ENCODE results near the gene GFM1. TPM values are rescaled to one million over a fixed set of nuclear protein-coding genes. Genes with fewer than 3 reads are reported as not detected.

GFM1 gene
- total RNA-seq, 4 donors from 2014 or later = 52.6 to 84.4 (median 76.2) TPM

DNA sequence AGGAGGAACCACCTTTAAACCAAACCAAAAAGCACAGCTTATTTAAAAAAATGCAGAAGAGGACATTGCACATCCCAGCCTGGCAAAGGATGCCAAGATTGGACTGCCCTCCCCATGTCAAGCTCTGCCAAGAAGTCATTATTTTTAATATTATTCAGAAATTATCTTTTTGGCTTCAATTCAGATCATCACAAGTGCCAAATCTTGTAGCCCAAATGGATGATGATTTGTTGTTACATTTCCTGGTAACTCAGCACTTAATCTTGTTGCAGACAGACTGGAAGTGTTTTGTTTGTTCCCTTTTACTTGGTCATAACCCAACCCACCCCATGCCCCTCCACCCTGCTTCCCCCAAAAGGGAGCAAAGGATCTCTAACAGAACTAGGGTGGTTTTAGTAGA is 56.2 kb downstream of the GFM1 start:
- H3K27ac ChIP-seq = no peak overlapping the region
- in situ Hi-C loops (cut with MboI; ENCODE audit: low sequenced_read_pairs in 4 of 4) = no loop called here
- ATAC-seq = no peak

DNA sequence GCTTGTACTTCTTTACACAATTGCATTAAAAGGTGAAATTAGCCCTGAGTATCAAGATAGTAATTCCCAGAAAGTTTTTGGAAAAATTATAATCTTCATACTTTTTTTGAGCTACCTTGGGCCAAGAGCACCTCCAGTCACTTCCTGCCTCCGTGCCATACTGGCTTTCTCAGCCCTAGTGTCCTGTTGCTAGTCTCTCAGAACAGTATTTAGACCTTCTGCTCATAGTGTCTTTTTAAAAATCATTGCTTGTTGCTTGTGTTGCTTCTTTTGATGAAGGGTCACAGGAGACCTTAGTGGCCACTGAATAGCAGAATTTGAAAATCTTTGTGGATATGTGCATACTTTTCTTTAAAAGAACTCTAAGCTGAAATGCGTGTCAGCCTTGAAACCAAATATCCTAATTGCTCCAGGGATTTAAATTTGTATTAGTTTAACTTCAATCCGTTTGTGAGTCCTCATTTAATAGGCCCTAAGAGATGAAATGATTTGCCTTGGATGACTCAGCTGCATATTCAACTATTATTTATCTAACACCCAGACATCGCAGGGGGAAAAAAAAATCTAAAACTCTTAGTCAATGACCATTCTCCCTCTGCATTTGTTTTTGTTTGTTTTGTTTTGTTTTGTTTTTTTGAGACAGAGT is 57.2 kb downstream of the GFM1 start:
- ATAC-seq (no peak), DNase-seq (no peak)
- no peak overlapping the region for H3K4me3 ChIP-seq
- in situ Hi-C loops (cut with MboI; ENCODE audit: low sequenced_read_pairs in 4 of 4) (no loop called here), intact Hi-C loops (cut with DNase I; ENCODE audit: low total_unique reads) (no loop called here)
- no peaks in the 10 kb centered on the region for H3K9me3 ChIP-seq
- no peaks in the 10 kb centered on the region for H3K4me1 ChIP-seq
- H3K27me3 ChIP-seq = no peaks in the 10 kb centered on the region
- H3K36me3 ChIP-seq = no peaks in the 10 kb centered on the region
- no peak overlapping the region for H3K27ac ChIP-seq
- TF ChIP-seq POLR2A (IDR thresholded peaks at IDR 0.05) = no peak
- TF ChIP-seq, protein P1, sequence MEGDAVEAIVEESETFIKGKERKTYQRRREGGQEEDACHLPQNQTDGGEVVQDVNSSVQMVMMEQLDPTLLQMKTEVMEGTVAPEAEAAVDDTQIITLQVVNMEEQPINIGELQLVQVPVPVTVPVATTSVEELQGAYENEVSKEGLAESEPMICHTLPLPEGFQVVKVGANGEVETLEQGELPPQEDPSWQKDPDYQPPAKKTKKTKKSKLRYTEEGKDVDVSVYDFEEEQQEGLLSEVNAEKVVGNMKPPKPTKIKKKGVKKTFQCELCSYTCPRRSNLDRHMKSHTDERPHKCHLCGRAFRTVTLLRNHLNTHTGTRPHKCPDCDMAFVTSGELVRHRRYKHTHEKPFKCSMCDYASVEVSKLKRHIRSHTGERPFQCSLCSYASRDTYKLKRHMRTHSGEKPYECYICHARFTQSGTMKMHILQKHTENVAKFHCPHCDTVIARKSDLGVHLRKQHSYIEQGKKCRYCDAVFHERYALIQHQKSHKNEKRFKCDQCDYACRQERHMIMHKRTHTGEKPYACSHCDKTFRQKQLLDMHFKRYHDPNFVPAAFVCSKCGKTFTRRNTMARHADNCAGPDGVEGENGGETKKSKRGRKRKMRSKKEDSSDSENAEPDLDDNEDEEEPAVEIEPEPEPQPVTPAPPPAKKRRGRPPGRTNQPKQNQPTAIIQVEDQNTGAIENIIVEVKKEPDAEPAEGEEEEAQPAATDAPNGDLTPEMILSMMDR (IDR thresholded peaks at IDR 0.05 in 4 of 5, conservative IDR thresholded peaks at IDR 0.05 in 1 of 5) = no peak

More for the DNA sequence above, 56.2 kb downstream of the GFM1 start:
- no peak overlapping the region for H3K4me3 ChIP-seq
- DNase-seq = no peak
- H3K4me1 ChIP-seq = no peaks in the 10 kb centered on the region
- no peaks in the 10 kb centered on the region for H3K9me3 ChIP-seq
- TF ChIP-seq, protein P1 (IDR thresholded peaks at IDR 0.05 in 4 of 5, conservative IDR thresholded peaks at IDR 0.05 in 1 of 5) = no peak
- no peak for TF ChIP-seq POLR2A (IDR thresholded peaks at IDR 0.05)
- intact Hi-C loops (cut with DNase I; ENCODE audit: low total_unique reads) = no loop called here
- no peaks in the 10 kb centered on the region for H3K36me3 ChIP-seq
- H3K27me3 ChIP-seq = no peaks in the 10 kb centered on the region

- in situ Hi-C loops (cut with MboI; ENCODE audit: low sequenced_read_pairs in 4 of 4) (no loop called here), intact Hi-C loops (cut with DNase I; ENCODE audit: low total_unique reads) (no loop called here)
- Histone ChIP-seq H3K9me3 (no peaks in the 10 kb centered on the region), H3K27me3 (no peaks in the 10 kb centered on the region), H3K36me3 (no peaks in the 10 kb centered on the region), H3K4me3 (no peak overlapping the region), H3K4me1 (no peaks in the 10 kb centered on the region), H3K27ac (no peak overlapping the region)
- no peak for ATAC-seq
- TF ChIP-seq, protein P1 (IDR thresholded peaks at IDR 0.05 in 4 of 5, conservative IDR thresholded peaks at IDR 0.05 in 1 of 5) = no peak
- TF ChIP-seq POLR2A (IDR thresholded peaks at IDR 0.05) = no peak
- DNase-seq = no peak
Observed at GRCh38 chr3:158702815-158703481, 58.6 kb downstream of the GFM1 start.

DNA sequence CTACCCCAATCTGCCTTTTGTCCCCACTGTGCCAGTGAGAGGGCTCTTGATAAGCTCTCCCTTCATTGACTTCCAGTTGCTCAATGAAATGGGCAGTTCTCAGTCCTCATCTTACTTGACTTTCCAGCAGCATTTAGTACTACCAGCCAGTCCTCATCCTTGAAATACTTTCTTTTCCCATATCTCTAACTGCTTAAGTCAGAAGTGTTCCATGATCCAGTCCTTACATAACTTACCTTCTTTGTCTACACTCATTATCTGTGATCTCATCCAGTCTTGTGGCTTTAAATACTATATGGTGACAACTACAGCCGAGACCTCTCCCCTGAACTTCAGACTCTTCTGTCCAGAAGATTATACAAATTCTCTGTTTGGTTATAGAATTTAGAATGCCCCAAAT is 59.2 kb downstream of the GFM1 start:
- H3K27ac ChIP-seq = no peak overlapping the region
- no peaks in the 10 kb centered on the region for H3K4me1 ChIP-seq
- ATAC-seq (no peak), DNase-seq (no peak)
- H3K27me3 ChIP-seq = no peaks in the 10 kb centered on the region
- H3K9me3 ChIP-seq = no peaks in the 10 kb centered on the region
- peaks cover 0 to 5% of the 10 kb centered on the region in 2 donors for H3K36me3 ChIP-seq
- no peak overlapping the region for H3K4me3 ChIP-seq
- TF ChIP-seq POLR2A (IDR thresholded peaks at IDR 0.05) = no peak
- TF ChIP-seq, protein P1 (IDR thresholded peaks at IDR 0.05 in 4 of 5, conservative IDR thresholded peaks at IDR 0.05 in 1 of 5) = no peak
- in situ Hi-C loops (cut with MboI; ENCODE audit: low sequenced_read_pairs in 4 of 4) (no loop called here), intact Hi-C loops (cut with DNase I; ENCODE audit: low total_unique reads) (no loop called here)

All from gastrocnemius medialis (tissue), 4 donors.